GM12878 (cell line): Measurements from ENCODE around the gene TP63. TPM values are rescaled to one million over a fixed set of nuclear protein-coding genes. Genes with fewer than 3 reads are reported as not detected.

Source experiments
- ATAC-seq: fragments of 200-7000 bp; cut with Tn5 transposase; 3 replicates; pipeline ENCODE4 v1.9.1; 2020; ENCODE audit warnings: mild to moderate bottlenecking, moderate library complexity
- BruUV-seq: library from RNA; stranded (reverse); fragments of 400-500 nt; replicated peaks from 2 replicates; lab custom pipeline; 2021; lab: Mats Ljungman, UMichigan
- CTCF ChIA-PET: fragments of 300-600 bp; sonication (Branson Sonifier 250); formaldehyde crosslinking; extraction: SDS; loops from one replicate; lab custom pipeline; 2021; ENCODE audit warnings: inconsistent platforms; lab: Yijun Ruan, JAX
- POLR2A ChIA-PET: fragments of 350-600 bp; formaldehyde crosslinking; extraction: SDS; loops from one replicate; lab custom pipeline; 2021; ENCODE audit warnings: inconsistent platforms; lab: Charles Lee
- RAD21 ChIA-PET: fragments of 300-600 bp; sonication (Branson Sonifier 250); formaldehyde crosslinking; loops from one replicate; lab custom pipeline; 2023; ENCODE audit warnings: antibody characterized with exemption; ENCODE audit not compliant: unreplicated experiment; lab: Charles Lee
- SMC1A ChIA-PET: fragments of 300-600 bp; sonication (Branson Sonifier 250); formaldehyde crosslinking; loops from one replicate; lab custom pipeline; 2023; ENCODE audit not compliant: unreplicated experiment, uncharacterized antibody; lab: Charles Lee
- DNase-seq: peaks from one replicate; pipeline ENCODE4 v3.0.0-alpha.2; 2011; ENCODE audit warnings: low read depth, low spot score
- FAIRE-seq: peaks from 3 replicates; lab custom pipeline; 2011; peaks lifted over from hg19 to GRCh38; lab: Jason Lieb, UNC
- H2AFZ ChIP-seq: 2 replicates; pipeline ENCODE4 v1.6.0; 2011; ENCODE audit warnings: low read depth, low read length, control low read depth; ENCODE audit not compliant: control insufficient read depth
- H3K27ac ChIP-seq: 2 replicates; pipeline ENCODE4 v1.5.1; 2011; ENCODE audit warnings: control low read depth; ENCODE audit not compliant: control insufficient read depth, insufficient read depth
- H3K27me3 ChIP-seq, 2 experiments: replicated peaks in 1 of 2; 2 replicates each; pipeline versions ENCODE4 v1.6.0 to v1.6.1; 2011; ENCODE audit warnings: low read length in 1 of 2; ENCODE audit not compliant: control insufficient read depth in 2 of 2, insufficient read depth in 2 of 2
- H3K36me3 ChIP-seq, 2 experiments: 2 replicates each; pipeline ENCODE4 v1.5.1; 2011; ENCODE audit warnings: low read length in 1 of 2; ENCODE audit not compliant: control insufficient read depth in 2 of 2, insufficient read depth in 2 of 2
- H3K4me1 ChIP-seq: 2 replicates; pipeline ENCODE4 v1.6.1; 2011; ENCODE audit warnings: mild to moderate bottlenecking, low read length, moderate library complexity, mixed read lengths; ENCODE audit not compliant: control insufficient read depth, insufficient read depth
- H3K4me2 ChIP-seq: 2 replicates; pipeline ENCODE4 v1.6.0; 2011; ENCODE audit warnings: control low read depth; ENCODE audit not compliant: control insufficient read depth, insufficient read depth
- H3K4me3 ChIP-seq: fragments of 200-600 bp; sonication (generic); 2 replicates; pipeline ENCODE4 v1.5.1; 2016
- H3K79me2 ChIP-seq: 2 replicates; pipeline ENCODE4 v1.6.0; 2011; ENCODE audit warnings: low read length; ENCODE audit not compliant: control insufficient read depth, insufficient read depth
- H3K9ac ChIP-seq: 2 replicates; pipeline ENCODE4 v1.8.0; 2011; ENCODE audit warnings: low read length, control low read depth, mixed read lengths; ENCODE audit not compliant: control insufficient read depth, insufficient read depth
- H3K9me3 ChIP-seq: replicated peaks from 3 replicates; pipeline ENCODE4 v1.5.1; 2011; ENCODE audit warnings: mild to moderate bottlenecking, low read length; ENCODE audit not compliant: control insufficient read depth, insufficient read depth
- H4K20me1 ChIP-seq: 2 replicates; pipeline ENCODE4 v1.6.0; 2011; ENCODE audit not compliant: control insufficient read depth, insufficient read depth
- CBX5 ChIP-seq: sonication (generic); IDR thresholded peaks from 2 replicates; pipeline ENCODE4 v1.6.1; 2016; ENCODE audit warnings: low read depth, moderate library complexity, mild to moderate bottlenecking, inconsistent platforms
- DPF2 ChIP-seq: fragments of 450-650 bp; IDR thresholded peaks from 2 replicates; pipeline ENCODE4 v1.6.1; 2017; ENCODE audit warnings: mild to moderate bottlenecking
- HDAC2 ChIP-seq: fragments of 200-600 bp; sonication (generic); IDR thresholded peaks from 2 replicates; pipeline ENCODE4 v1.6.1; 2017
- NR2C1 ChIP-seq: fragments of 450-650 bp; IDR thresholded peaks from 2 replicates; pipeline ENCODE4 v1.6.1; 2017; ENCODE audit warnings: antibody characterized with exemption, mild to moderate bottlenecking, moderate library complexity
- NR2C2 ChIP-seq: IDR thresholded peaks from 2 replicates; pipeline ENCODE4 v1.6.1; 2011; ENCODE audit warnings: borderline replicate concordance, low read depth; ENCODE audit not compliant: control insufficient read depth, insufficient read length
- PAX8 ChIP-seq: fragments of 450-650 bp; IDR thresholded peaks from 2 replicates; pipeline ENCODE4 v1.6.1; 2017; ENCODE audit warnings: mild to moderate bottlenecking, moderate library complexity
- RELA ChIP-seq: fragments of 450-650 bp; IDR thresholded peaks from 2 replicates; pipeline ENCODE4 v1.8.0; 2014; ENCODE audit warnings: borderline replicate concordance; ENCODE audit not compliant: partially characterized antibody
- SPI1 ChIP-seq: IDR thresholded peaks from 2 replicates; pipeline ENCODE4 v1.6.1; 2011; ENCODE audit warnings: low read depth, mild to moderate bottlenecking, low read length, moderate library complexity, borderline replicate concordance; ENCODE audit not compliant: insufficient read depth
- WRNIP1 ChIP-seq: IDR thresholded peaks from 2 replicates; pipeline ENCODE4 v1.6.1; 2011; ENCODE audit warnings: low read depth, low read length, improper control_type of control experiment, borderline replicate concordance
- WGBS: methylation state at CpG from one replicate; pipeline ENCODE4 v1.1.6; 2016; ENCODE audit warnings: low lambda C conversion rate; ENCODE audit not compliant: insufficient replicate concordance, insufficient coverage; ENCODE audit errors: missing lambda C conversion rate; 5-methylcytosine and 5-hydroxymethylcytosine counted together
- in situ Hi-C: fragments of 300-500 bp; cut with MboI; formaldehyde crosslinking; loops from 9 replicates; pipeline ENCODE4 v1.14.3; 2018; ENCODE audit warnings: mixed read lengths
- intact Hi-C: fragments of 100-400 bp; cut with micrococcal nuclease; formaldehyde crosslinking; loops from one replicate; pipeline ENCODE4 v1.14.2; 2022; ENCODE audit not compliant: unreplicated experiment
- polyA plus RNA-seq, 11 experiments: library from polyadenylated mRNA; depleted of rRNA in 4 of 11; unstranded in 6 of 11; stranded (reverse) in 5 of 11; fragments of >200 nt; fragmentation: Nextera tagmentation in 4 of 11; fragmentation: Illumina TruSeq in 1 of 11; extraction: Ambion mirVana in 4 of 11; extraction: Trizol in 1 of 11; gene quantifications; 1 replicate in 1 of 11; 2 replicates in 10 of 11; pipeline versions ENCODE4 v1.2.1 to v1.2.3, GENCODE V29; 2011 to 2016; ENCODE audit warnings: inconsistent platforms in 2 of 11, missing spikeins in 2 of 11, low read depth in 1 of 11
- total RNA-seq, 4 experiments: library from RNA; depleted of rRNA in 3 of 4; stranded (reverse); fragments of >200 nt in 3 of 4; fragmentation: Illumina TruSeq in 1 of 4; extraction: Trizol in 1 of 4; gene quantifications; 2 replicates each; pipeline versions ENCODE4 v1.2.1 to v1.2.3, GENCODE V29; 2013 to 2021
- TF ChIP-seq, protein P1 (sequence below): fragments of 450-650 bp; formaldehyde crosslinking; IDR thresholded peaks from 2 replicates; pipeline ENCODE4 v1.4.0; 2022; ENCODE audit warnings: mild to moderate bottlenecking, moderate library complexity
- TF ChIP-seq, protein P2 (sequence below): fragments of 450-650 bp; IDR thresholded peaks from 2 replicates; pipeline ENCODE4 v1.6.1; 2018; ENCODE audit warnings: borderline replicate concordance, mild to moderate bottlenecking; ENCODE audit not compliant: partially characterized antibody
- TF ChIP-seq, protein P3 (sequence below): fragments of 450-650 bp; IDR thresholded peaks from 2 replicates; pipeline ENCODE4 v1.6.1; 2016; ENCODE audit warnings: mild to moderate bottlenecking
- TF ChIP-seq, protein P4 (sequence below): IDR thresholded peaks from 2 replicates; pipeline ENCODE4 v1.6.1; 2012; ENCODE audit warnings: low read depth, low read length, improper control_type of control experiment

The TP63 gene
- total and polyA plus RNA-seq, 10 of the 15 experiments (the other 5 are each of a cell fraction or from before 2014, with no cell fraction given) = 1.4 to 10.8 (median 6.2) TPM

DNA sequence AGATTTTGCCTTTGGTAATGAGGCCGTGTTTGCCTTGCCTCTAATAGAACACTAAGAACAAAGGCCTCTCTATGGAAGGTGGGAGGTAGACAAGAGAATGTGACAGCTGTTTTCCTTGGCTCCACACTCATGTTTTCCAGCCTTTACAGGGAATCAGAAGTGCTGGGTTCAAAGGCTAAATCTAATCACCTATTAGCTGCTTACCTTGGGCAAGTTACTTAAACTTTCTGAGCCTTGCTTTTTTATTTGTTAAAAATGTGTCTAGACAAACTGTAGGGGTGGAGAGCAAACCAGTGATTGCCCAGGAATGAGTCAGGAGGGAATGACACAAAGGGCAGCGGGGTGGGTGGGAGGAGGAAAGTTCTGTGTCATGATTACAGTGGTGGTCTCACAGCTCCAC lies 310.5 kb downstream of the TP63 start:
- intact Hi-C loops = loop anchor here (10.0 kb wide), 1 partner anchor 377 kb away; no protein-coding TSS in a partner anchor
- no peak overlapping the region for H2AFZ ChIP-seq
- TF ChIP-seq, protein P1, sequence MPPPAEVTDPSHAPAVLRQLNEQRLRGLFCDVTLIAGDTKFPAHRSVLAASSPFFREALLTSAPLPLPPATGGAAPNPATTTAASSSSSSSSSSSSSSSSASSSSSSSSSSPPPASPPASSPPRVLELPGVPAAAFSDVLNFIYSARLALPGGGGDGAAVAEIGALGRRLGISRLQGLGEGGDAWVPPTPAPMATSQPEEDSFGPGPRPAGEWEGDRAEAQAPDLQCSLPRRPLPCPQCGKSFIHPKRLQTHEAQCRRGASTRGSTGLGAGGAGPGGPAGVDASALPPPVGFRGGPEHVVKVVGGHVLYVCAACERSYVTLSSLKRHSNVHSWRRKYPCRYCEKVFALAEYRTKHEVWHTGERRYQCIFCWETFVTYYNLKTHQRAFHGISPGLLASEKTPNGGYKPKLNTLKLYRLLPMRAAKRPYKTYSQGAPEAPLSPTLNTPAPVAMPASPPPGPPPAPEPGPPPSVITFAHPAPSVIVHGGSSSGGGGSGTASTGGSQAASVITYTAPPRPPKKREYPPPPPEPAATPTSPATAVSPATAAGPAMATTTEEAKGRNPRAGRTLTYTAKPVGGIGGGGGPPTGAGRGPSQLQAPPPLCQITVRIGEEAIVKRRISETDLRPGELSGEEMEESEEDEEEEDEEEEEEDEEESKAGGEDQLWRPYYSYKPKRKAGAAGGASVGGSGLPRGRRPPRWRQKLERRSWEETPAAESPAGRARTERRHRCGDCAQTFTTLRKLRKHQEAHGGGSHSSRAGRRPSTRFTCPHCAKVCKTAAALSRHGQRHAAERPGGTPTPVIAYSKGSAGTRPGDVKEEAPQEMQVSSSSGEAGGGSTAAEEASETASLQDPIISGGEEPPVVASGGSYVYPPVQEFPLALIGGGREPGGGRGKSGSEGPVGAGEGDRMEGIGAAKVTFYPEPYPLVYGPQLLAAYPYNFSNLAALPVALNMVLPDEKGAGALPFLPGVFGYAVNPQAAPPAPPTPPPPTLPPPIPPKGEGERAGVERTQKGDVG = no peak
- TF ChIP-seq PAX8 = no peak
- TF ChIP-seq DPF2 = no peak
- no peak for TF ChIP-seq SPI1
- no peak for TF ChIP-seq NR2C1
- TF ChIP-seq WRNIP1 = no peak
- TF ChIP-seq HDAC2 = no peak
- TF ChIP-seq, protein P2, sequence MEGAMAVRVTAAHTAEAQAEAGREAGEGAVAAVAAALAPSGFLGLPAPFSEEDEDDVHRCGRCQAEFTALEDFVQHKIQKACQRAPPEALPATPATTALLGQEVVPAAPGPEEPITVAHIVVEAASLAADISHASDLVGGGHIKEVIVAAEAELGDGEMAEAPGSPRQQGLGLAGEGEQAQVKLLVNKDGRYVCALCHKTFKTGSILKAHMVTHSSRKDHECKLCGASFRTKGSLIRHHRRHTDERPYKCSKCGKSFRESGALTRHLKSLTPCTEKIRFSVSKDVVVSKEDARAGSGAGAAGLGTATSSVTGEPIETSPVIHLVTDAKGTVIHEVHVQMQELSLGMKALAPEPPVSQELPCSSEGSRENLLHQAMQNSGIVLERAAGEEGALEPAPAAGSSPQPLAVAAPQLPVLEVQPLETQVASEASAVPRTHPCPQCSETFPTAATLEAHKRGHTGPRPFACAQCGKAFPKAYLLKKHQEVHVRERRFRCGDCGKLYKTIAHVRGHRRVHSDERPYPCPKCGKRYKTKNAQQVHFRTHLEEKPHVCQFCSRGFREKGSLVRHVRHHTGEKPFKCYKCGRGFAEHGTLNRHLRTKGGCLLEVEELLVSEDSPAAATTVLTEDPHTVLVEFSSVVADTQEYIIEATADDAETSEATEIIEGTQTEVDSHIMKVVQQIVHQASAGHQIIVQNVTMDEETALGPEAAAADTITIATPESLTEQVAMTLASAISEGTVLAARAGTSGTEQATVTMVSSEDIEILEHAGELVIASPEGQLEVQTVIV = no peak
- TF ChIP-seq, protein P3, sequence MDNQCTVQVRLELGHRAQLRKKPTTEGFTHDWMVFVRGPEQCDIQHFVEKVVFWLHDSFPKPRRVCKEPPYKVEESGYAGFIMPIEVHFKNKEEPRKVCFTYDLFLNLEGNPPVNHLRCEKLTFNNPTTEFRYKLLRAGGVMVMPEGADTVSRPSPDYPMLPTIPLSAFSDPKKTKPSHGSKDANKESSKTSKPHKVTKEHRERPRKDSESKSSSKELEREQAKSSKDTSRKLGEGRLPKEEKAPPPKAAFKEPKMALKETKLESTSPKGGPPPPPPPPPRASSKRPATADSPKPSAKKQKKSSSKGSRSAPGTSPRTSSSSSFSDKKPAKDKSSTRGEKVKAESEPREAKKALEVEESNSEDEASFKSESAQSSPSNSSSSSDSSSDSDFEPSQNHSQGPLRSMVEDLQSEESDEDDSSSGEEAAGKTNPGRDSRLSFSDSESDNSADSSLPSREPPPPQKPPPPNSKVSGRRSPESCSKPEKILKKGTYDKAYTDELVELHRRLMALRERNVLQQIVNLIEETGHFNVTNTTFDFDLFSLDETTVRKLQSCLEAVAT = no peak
- TF ChIP-seq RELA = no peak
- TF ChIP-seq NR2C2 = no peak
- TF ChIP-seq, protein P4, sequence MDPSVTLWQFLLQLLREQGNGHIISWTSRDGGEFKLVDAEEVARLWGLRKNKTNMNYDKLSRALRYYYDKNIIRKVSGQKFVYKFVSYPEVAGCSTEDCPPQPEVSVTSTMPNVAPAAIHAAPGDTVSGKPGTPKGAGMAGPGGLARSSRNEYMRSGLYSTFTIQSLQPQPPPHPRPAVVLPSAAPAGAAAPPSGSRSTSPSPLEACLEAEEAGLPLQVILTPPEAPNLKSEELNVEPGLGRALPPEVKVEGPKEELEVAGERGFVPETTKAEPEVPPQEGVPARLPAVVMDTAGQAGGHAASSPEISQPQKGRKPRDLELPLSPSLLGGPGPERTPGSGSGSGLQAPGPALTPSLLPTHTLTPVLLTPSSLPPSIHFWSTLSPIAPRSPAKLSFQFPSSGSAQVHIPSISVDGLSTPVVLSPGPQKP = no peak
- TF ChIP-seq CBX5 = no peak

More for the DNA sequence above, 310.5 kb downstream of the TP63 start:
- Histone ChIP-seq H3K36me3 (no peaks in the 10 kb centered on the region), H3K4me2 (no peak overlapping the region), H3K27ac (no peak overlapping the region), H3K4me3 (no peak overlapping the region), H3K9ac (no peak overlapping the region), H3K27me3 (no peaks in the 10 kb centered on the region), H4K20me1 (no peaks in the 10 kb centered on the region), H3K9me3 (no peaks in the 10 kb centered on the region), H3K4me1 (no peaks in the 10 kb centered on the region), H3K79me2 (no peaks in the 10 kb centered on the region)
- ChIA-PET RAD21 (interaction anchor here (0.6 to 1.2 kb wide), 3 partner anchors 430 to 669 kb away, joined by 3 to 6 read pairs (median 3); no protein-coding TSS in a partner anchor), SMC1A (interaction anchor here (0.8 to 2.7 kb wide), 6 partner anchors 9 to 669 kb away, joined by 3 to 10 read pairs (median 4); no protein-coding TSS in a partner anchor), CTCF (interaction anchor here (1.0 to 4.9 kb wide), 6 partner anchors 8 to 669 kb away, joined by 3 to 32 read pairs (median 4); no protein-coding TSS in a partner anchor), POLR2A (no interaction called here)
- FAIRE-seq (no peak), DNase-seq (no peak), ATAC-seq (no peak)
- in situ Hi-C loops = no loop called here
- 20% methylated on average over 2 of the region's 2 CpGs for WGBS
- no TSS peak for BruUV-seq
